ENCODE results near the gene PRDM10.

GRCh38 chr11:129998107-129998506 is 4.5 kb downstream of the PRDM10 start:
- TF ChIP-seq CTCF (IDR thresholded peaks at IDR 0.05): no peak
- no peak for TF ChIP-seq POLR2AphosphoS5 (IDR thresholded peaks at IDR 0.05)
- TF ChIP-seq POLR2A (IDR thresholded peaks at IDR 0.05; ENCODE audit: low read depth): no peak
